ENCODE results near the gene VASN. TPM values are rescaled to one million over a fixed set of nuclear protein-coding genes. Genes with fewer than 3 reads are reported as not detected.

Gene VASN
- total and polyA plus RNA-seq, 9 of the 15 experiments (the other 6 are each of a cell fraction or from before 2014, with no cell fraction given) = 0.01 to 2.5 (median 0.41) TPM; not detected in 1

DNA sequence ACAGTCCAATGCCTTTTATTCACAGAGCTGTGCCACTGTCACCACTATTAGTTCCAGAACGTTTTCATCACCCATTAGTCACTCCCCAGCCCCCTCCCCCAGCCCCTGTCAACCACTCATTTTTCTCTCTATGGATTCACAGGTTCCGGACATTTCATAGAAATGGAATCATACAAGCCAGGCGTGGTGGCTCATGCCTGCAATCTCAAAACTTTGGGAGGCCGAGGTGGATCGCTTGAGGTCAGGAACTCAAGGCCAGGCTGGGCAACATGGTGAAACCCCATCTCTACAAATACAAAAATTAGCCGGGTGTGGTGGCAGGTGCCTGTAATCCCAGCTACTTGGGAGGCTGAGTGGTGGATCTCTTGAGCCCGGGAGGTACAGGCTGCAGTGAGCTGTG lies 19.8 kb upstream of the VASN start:
- WGBS (ENCODE audit: insufficient coverage, low coverage, missing lambda C conversion rate) = 39% methylated on average over 7 of the region's 7 CpGs
- ChIA-PET POLR2A (interaction anchor here (0.6 to 1.2 kb wide), 5 partner anchors 10 to 54 kb away, joined by 3 to 6 read pairs (median 3); partner anchors contain the start of gene VASN), CTCF (ENCODE audit: low intra/inter-chr PET ratio) (interaction anchor here (0.7 kb wide), 1 partner anchor 156 kb away, joined by 10 read pairs; no protein-coding TSS in a partner anchor)
- in situ Hi-C loops (cut with MboI) = no loop called here
- ATAC-seq (no peak), FAIRE-seq (peak; percentile 35), DNase-seq (ENCODE audit: extremely low read depth in 1 of 4, low spot score in 3 of 4) (peak in 1 of 4 experiments; percentile 30)
- BruUV-seq (replicated peaks) = no TSS peak
- Histone ChIP-seq H3K79me2 (ENCODE audit: control insufficient read depth, insufficient read depth, low read length) (peaks cover 42% of the 10 kb centered on the region), H4K20me1 (replicated peaks; ENCODE audit: control insufficient read depth, insufficient read depth, low read length) (peaks cover 11% of the 10 kb centered on the region; the same call in 1 of the 2 replicates), H3K27me3 (ENCODE audit: control insufficient read depth in 2 of 2, insufficient read depth in 2 of 2, low read length in 2 of 2) (no peaks in the 10 kb centered on the region), H3K4me1 (replicated peaks in 1 of 2; ENCODE audit: control insufficient read depth in 2 of 2, insufficient read depth in 2 of 2, low read length in 2 of 2) (peaks cover 22 to 46% of the 10 kb centered on the region in 2 experiments; a peak in 4 of 5 replicates), H3K9me1 (ENCODE audit: control insufficient read depth, insufficient read depth, low read length) (no peaks in the 10 kb centered on the region), H2AFZ (ENCODE audit: low read depth, low read length) (peak overlapping the region; percentile 84), H3K4me3 (no peak overlapping the region), H3K9ac (ENCODE audit: insufficient read depth in 1 of 2, low read depth in 2 of 2, low read length in 2 of 2) (peak overlapping the region in 1 of 2 experiments; percentile 44; a peak in 2 of 4 replicates), H3K36me3 (ENCODE audit: control insufficient read depth, insufficient read depth, low read length) (peaks cover 34% of the 10 kb centered on the region; the same call in 1 of the 3 replicates), H3K9me3 (replicated peaks; ENCODE audit: control insufficient read depth, insufficient read depth, low read depth, low read length) (no peaks in the 10 kb centered on the region), H3K27ac (ENCODE audit: extremely low read depth, low read depth, low read length) (peak overlapping the region; percentile 59; the same call in 2 of the 3 replicates), H3K4me2 (ENCODE audit: insufficient read depth, low read length) (peak overlapping the region; percentile 100)
- intact Hi-C loops (cut with micrococcal nuclease) = no loop called here
- no peak for TF ChIP-seq ZNF282 (CRISPR knock-in tag; IDR thresholded peaks at IDR 0.05)
- TF ChIP-seq, protein P1, sequence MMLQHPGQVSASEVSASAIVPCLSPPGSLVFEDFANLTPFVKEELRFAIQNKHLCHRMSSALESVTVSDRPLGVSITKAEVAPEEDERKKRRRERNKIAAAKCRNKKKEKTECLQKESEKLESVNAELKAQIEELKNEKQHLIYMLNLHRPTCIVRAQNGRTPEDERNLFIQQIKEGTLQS (IDR thresholded peaks at IDR 0.05) = peak; percentile 28; the same call in 1 of the 2 replicates
- TF ChIP-seq, protein P1 (CRISPR knock-in tag; conservative IDR thresholded peaks at IDR 0.05) = no peak

DNA sequence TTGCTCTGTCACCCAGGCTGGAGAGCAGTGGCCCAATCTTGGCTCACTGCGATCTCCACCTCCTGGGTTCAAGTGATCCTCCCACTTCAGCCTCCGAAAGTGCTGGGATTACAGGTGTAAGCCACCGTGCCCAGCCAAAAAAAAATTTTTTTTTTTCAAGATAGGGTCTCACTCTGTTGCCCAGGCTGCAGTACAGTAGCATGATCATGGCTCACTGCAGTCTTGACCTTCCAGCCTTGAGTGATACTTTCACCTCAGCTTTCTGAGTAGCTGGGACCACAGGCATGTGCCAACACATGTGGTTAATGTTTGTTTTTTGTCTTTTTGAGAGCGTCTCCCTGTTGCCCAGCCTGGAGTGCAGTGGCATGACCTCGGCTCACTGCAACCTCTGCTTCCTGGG lies 18.8 kb upstream of the VASN start:
- Histone ChIP-seq H3K4me2 (ENCODE audit: insufficient read depth, low read length) (no peak overlapping the region), H4K20me1 (replicated peaks; ENCODE audit: control insufficient read depth, insufficient read depth, low read length) (peaks cover 5% of the 10 kb centered on the region; the same call in 1 of the 2 replicates), H3K79me2 (ENCODE audit: control insufficient read depth, insufficient read depth, low read length) (peaks cover 32% of the 10 kb centered on the region), H3K27ac (ENCODE audit: extremely low read depth, low read depth, low read length) (no peak overlapping the region), H3K27me3 (ENCODE audit: control insufficient read depth in 2 of 2, insufficient read depth in 2 of 2, low read length in 2 of 2) (no peaks in the 10 kb centered on the region), H3K4me3 (no peak overlapping the region), H3K9me1 (ENCODE audit: control insufficient read depth, insufficient read depth, low read length) (no peaks in the 10 kb centered on the region), H3K4me1 (replicated peaks in 1 of 2; ENCODE audit: control insufficient read depth in 2 of 2, insufficient read depth in 2 of 2, low read length in 2 of 2) (peaks cover 18 to 36% of the 10 kb centered on the region in 2 experiments; a peak in 4 of 5 replicates), H3K36me3 (ENCODE audit: control insufficient read depth, insufficient read depth, low read length) (peaks cover 28% of the 10 kb centered on the region; the same call in 1 of the 3 replicates), H2AFZ (ENCODE audit: low read depth, low read length) (no peak overlapping the region), H3K9ac (ENCODE audit: insufficient read depth in 1 of 2, low read depth in 2 of 2, low read length in 2 of 2) (no peak overlapping the region), H3K9me3 (replicated peaks; ENCODE audit: control insufficient read depth, insufficient read depth, low read depth, low read length) (no peaks in the 10 kb centered on the region)
- ChIA-PET CTCF (ENCODE audit: low intra/inter-chr PET ratio) (interaction anchor here (0.7 kb wide), 1 partner anchor 157 kb away, joined by 10 read pairs; no protein-coding TSS in a partner anchor), POLR2A (no interaction called here)
- no TSS peak for BruUV-seq (replicated peaks)
- in situ Hi-C loops (cut with MboI) = no loop called here
- DNase-seq (ENCODE audit: extremely low read depth in 1 of 4, low spot score in 3 of 4) (no peak), FAIRE-seq (no peak), ATAC-seq (no peak)
- intact Hi-C loops (cut with micrococcal nuclease) = no loop called here
- 75% methylated on average over 4 of the region's 5 CpGs for WGBS (ENCODE audit: insufficient coverage, low coverage, missing lambda C conversion rate)
- TF ChIP-seq ZNF121 (CRISPR knock-in tag; conservative IDR thresholded peaks at IDR 0.05) (peak; percentile 97), ATF7 (IDR thresholded peaks at IDR 0.05) (no peak), ZNF57 (CRISPR knock-in tag; IDR thresholded peaks at IDR 0.05) (no peak)

Data from K562 (cell line).